WTC11 (cell line): ENCODE measurements around the gene MICAL3. TPM values are rescaled to one million over a fixed set of nuclear protein-coding genes. Genes with fewer than 3 reads are reported as not detected.

ENCODE experiments used
- ATAC-seq: fragments of 200-7000 bp; cut with Tn5 transposase; 2 replicates; pipeline ENCODE4 v1.10.0; 2021; ENCODE audit warnings: mild to moderate bottlenecking, moderate library complexity
- CTCF ChIA-PET: fragments of 300-600 bp; sonication (Branson Sonifier 250); formaldehyde crosslinking; loops from one replicate; lab custom pipeline; 2021; ENCODE audit warnings: antibody characterized with exemption; lab: Charles Lee
- POLR2A ChIA-PET: fragments of 350-600 bp; sonication (Branson Sonifier 250); formaldehyde crosslinking; loops from one replicate; lab custom pipeline; 2021; ENCODE audit warnings: antibody characterized with exemption; lab: Charles Lee
- DNase-seq: peaks from one replicate; pipeline ENCODE4 v3.0.0; 2021; ENCODE audit warnings: low spot score
- H3K27ac Mint-ChIP-seq: 2 replicates; pipeline ENCODE4 v1.8.0; 2021; ENCODE audit warnings: mixed read lengths
- H3K27me3 Mint-ChIP-seq: 2 replicates; pipeline ENCODE4 v1.8.0; 2021; ENCODE audit warnings: low read depth, mild to moderate bottlenecking, moderate library complexity, mixed read lengths
- H3K36me3 Mint-ChIP-seq: 2 replicates; pipeline ENCODE4 v1.8.0; 2021; ENCODE audit warnings: mixed read lengths
- H3K4me1 Mint-ChIP-seq: 2 replicates; pipeline ENCODE4 v1.8.0; 2022; ENCODE audit warnings: mixed read lengths
- H3K4me3 Mint-ChIP-seq: 2 replicates; pipeline ENCODE4 v1.8.0; 2021; ENCODE audit warnings: mild to moderate bottlenecking, moderate library complexity, mixed read lengths
- H3K9me3 Mint-ChIP-seq: 2 replicates; pipeline ENCODE4 v1.8.0; 2021; ENCODE audit warnings: mixed read lengths
- ATF1 ChIP-seq: sonication (generic); formaldehyde crosslinking; IDR thresholded peaks from 2 replicates; pipeline ENCODE4 v1.8.1; 2023; ENCODE audit warnings: mild to moderate bottlenecking, moderate library complexity, missing genetic modification reagents
- CREM ChIP-seq: sonication (generic); formaldehyde crosslinking; IDR thresholded peaks from 2 replicates; pipeline ENCODE4 v1.8.1; 2022; ENCODE audit warnings: mild to moderate bottlenecking, missing genetic modification reagents, moderate library complexity
- FOXP1 ChIP-seq: sonication (generic); formaldehyde crosslinking; IDR thresholded peaks from 2 replicates; pipeline ENCODE4 v1.8.0; 2022; ENCODE audit warnings: missing genetic modification reagents, mild to moderate bottlenecking, moderate library complexity, borderline replicate concordance
- GTF2I ChIP-seq: fragments of 250-450 bp; sonication (Bioruptor Pico); conservative IDR thresholded peaks from 2 replicates; pipeline ENCODE4 v1.4.0; 2021; ENCODE audit warnings: mild to moderate bottlenecking
- JAZF1 ChIP-seq: fragments of 250-450 bp; sonication (Bioruptor Pico); IDR thresholded peaks from 2 replicates; pipeline ENCODE4 v1.9.0; 2021; ENCODE audit warnings: moderate library complexity, mild to moderate bottlenecking, inconsistent platforms
- JUN ChIP-seq: sonication (generic); formaldehyde crosslinking; IDR thresholded peaks from 2 replicates; pipeline ENCODE4 v1.8.0; 2023; ENCODE audit warnings: mild to moderate bottlenecking, missing genetic modification reagents
- MYBL2 ChIP-seq: sonication (generic); formaldehyde crosslinking; IDR thresholded peaks from 2 replicates; pipeline ENCODE4 v1.8.1; 2023; ENCODE audit warnings: mild to moderate bottlenecking, moderate library complexity, missing genetic modification reagents
- NFE2L1 ChIP-seq: sonication (generic); formaldehyde crosslinking; IDR thresholded peaks from 2 replicates; pipeline ENCODE4 v1.8.1; 2023; ENCODE audit warnings: missing genetic modification reagents
- NR1H2 ChIP-seq: sonication (generic); formaldehyde crosslinking; IDR thresholded peaks from 2 replicates; pipeline ENCODE4 v1.9.0; 2021; ENCODE audit warnings: mild to moderate bottlenecking, moderate library complexity, missing genetic modification reagents
- NR3C1 ChIP-seq: sonication (generic); formaldehyde crosslinking; conservative IDR thresholded peaks from 2 replicates; pipeline ENCODE4 v1.8.1; 2023; ENCODE audit warnings: low read depth, mild to moderate bottlenecking, missing genetic modification reagents
- RELA ChIP-seq: sonication (generic); formaldehyde crosslinking; IDR thresholded peaks from 2 replicates; pipeline ENCODE4 v1.8.1; 2022; ENCODE audit warnings: missing genetic modification reagents, mild to moderate bottlenecking, borderline replicate concordance
- TP53 ChIP-seq: sonication (generic); formaldehyde crosslinking; IDR thresholded peaks from 2 replicates; pipeline ENCODE4 v1.8.1; 2023; ENCODE audit warnings: mild to moderate bottlenecking, missing genetic modification reagents
- ZNF121 ChIP-seq: sonication (generic); formaldehyde crosslinking; IDR thresholded peaks from 2 replicates; pipeline ENCODE4 v1.8.0; 2023; ENCODE audit warnings: missing genetic modification reagents
- ZNF263 ChIP-seq: sonication (generic); formaldehyde crosslinking; IDR thresholded peaks from 2 replicates; pipeline ENCODE4 v1.8.1; 2022; ENCODE audit warnings: low read depth, mild to moderate bottlenecking, moderate library complexity, missing genetic modification reagents
- ZNF317 ChIP-seq: sonication (generic); formaldehyde crosslinking; IDR thresholded peaks from 2 replicates; pipeline ENCODE4 v1.8.1; 2023; ENCODE audit warnings: low read depth, mild to moderate bottlenecking, moderate library complexity, missing genetic modification reagents, borderline replicate concordance
- total RNA-seq: library from RNA; stranded (reverse); gene quantifications from 3 replicates; pipeline ENCODE4 v1.2.3, GENCODE V29; 2021
- TF ChIP-seq, protein P1 (sequence below): fragments of 250-450 bp; sonication (Bioruptor Pico); IDR thresholded peaks from 2 replicates; pipeline ENCODE4 v1.9.0; 2021; ENCODE audit warnings: mild to moderate bottlenecking
- TF ChIP-seq, protein P2 (sequence below): sonication (generic); formaldehyde crosslinking; IDR thresholded peaks from 2 replicates; pipeline ENCODE4 v1.8.1; 2023; ENCODE audit warnings: mild to moderate bottlenecking, missing genetic modification reagents, moderate library complexity
- TF ChIP-seq, protein P3 (sequence below): fragments of 250-450 bp; sonication (Bioruptor Pico); IDR thresholded peaks from 2 replicates; pipeline ENCODE4 v1.8.0; 2021; ENCODE audit warnings: mild to moderate bottlenecking
- TF ChIP-seq, protein P4 (sequence below): sonication (generic); formaldehyde crosslinking; IDR thresholded peaks from 2 replicates; pipeline ENCODE4 v1.8.1; 2022; ENCODE audit warnings: missing genetic modification reagents, borderline replicate concordance
- TF ChIP-seq, protein P5 (sequence below): fragments of 250-450 bp; sonication (Bioruptor Pico); conservative IDR thresholded peaks from 2 replicates; pipeline ENCODE4 v1.9.0; 2021; ENCODE audit warnings: mild to moderate bottlenecking
- TF ChIP-seq, protein P6 (sequence below): sonication (generic); formaldehyde crosslinking; conservative IDR thresholded peaks from 2 replicates; pipeline ENCODE4 v1.8.1; 2022; ENCODE audit warnings: mild to moderate bottlenecking, missing genetic modification reagents
- TF ChIP-seq, protein P7 (sequence below): sonication (generic); formaldehyde crosslinking; IDR thresholded peaks from 2 replicates; pipeline ENCODE4 v1.8.0; 2022; ENCODE audit warnings: mild to moderate bottlenecking, missing genetic modification reagents

Gene MICAL3
- total RNA-seq, 1 experiment from 2014 or later = 41.2 TPM

DNA sequence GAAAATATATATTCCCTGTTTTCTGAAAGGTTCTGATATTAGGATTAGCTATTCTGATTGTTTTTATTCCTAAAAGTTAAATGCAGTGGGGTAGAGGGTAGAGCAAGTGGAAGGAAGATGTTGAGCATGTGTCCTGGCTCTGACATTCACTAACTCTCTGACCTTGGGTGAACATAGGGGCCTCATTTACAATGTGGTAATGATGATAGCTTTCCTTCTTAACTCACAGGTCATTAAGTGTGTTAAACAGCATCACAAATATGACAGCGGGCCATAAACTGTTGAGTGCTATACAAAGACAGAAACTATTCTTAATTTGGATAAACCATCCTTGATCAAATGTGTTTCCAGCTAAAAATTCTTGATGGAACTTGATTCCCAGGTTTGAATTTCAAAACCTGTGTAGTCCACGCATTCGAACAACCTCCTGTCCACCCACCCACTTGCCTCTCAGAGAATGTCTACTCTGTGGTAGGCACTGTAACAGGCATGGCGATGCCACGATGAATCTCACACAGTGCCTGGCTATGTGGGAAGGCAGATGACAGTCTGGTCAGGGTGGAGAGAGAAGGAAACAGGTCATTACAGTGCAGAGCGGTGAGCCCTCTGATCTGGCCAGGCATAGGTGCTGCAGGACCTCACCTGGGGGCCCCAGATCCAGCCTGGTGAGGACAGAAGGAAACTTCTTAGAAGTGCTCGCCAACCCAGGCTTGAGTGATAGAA, 34.2 kb upstream of the MICAL3 start (continued):
- TF ChIP-seq, protein P1, sequence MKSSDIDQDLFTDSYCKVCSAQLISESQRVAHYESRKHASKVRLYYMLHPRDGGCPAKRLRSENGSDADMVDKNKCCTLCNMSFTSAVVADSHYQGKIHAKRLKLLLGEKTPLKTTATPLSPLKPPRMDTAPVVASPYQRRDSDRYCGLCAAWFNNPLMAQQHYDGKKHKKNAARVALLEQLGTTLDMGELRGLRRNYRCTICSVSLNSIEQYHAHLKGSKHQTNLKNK (CRISPR knock-in tag) = no peak
- no peak for TF ChIP-seq MYBL2 (CRISPR knock-in tag)

DNA sequence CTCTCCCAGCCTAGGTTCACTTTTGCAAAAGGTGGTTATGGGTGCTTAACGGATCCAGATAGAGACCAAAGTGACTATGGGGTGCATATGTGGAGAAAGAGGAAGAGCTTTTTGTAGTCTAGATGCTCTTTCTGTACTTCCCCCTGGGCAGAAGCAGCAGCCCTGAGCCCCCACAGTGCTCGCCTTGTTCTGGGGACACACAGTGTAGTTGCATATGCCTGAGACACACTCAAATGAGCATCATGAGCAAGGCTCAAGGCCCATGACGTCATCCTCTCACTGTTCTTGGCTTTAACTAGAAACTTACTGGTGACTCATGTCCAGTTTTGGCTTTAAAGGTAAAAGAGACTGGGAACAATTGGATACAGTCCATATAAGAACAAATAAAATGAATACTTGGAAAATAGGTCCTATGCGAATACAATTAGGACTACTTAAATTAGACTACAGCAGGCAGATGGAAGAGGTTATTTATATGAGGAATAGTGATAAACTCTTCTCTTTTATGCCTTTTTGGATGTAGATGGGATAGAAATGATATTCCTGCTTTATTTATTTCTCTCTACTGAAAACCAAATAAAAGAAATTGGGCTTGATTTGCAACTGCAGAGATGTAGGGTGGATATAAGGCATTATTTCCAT, 33.3 kb upstream of the MICAL3 start:
- ChIA-PET CTCF (interaction anchor here (0.5 to 1.2 kb wide), 4 partner anchors 15 to 263 kb away, joined by 3 to 4 read pairs (median 4); partner anchors contain the start of gene USP18), POLR2A (interaction anchor here (0.6 kb wide), 1 partner anchor 202 kb away, joined by 3 read pairs; no protein-coding TSS in a partner anchor)
- Mint-ChIP-seq H3K36me3 (peaks cover 6% of the 10 kb centered on the region), H3K4me1 (no peaks in the 10 kb centered on the region), H3K4me3 (no peak overlapping the region), H3K9me3 (peaks cover 13% of the 10 kb centered on the region), H3K27me3 (no peaks in the 10 kb centered on the region; the same call in 1 of the 2 replicates), H3K27ac (no peak overlapping the region)
- TF ChIP-seq ATF1 (CRISPR knock-in tag) = no peak
- no peak for DNase-seq
- no peak for ATAC-seq

DNA sequence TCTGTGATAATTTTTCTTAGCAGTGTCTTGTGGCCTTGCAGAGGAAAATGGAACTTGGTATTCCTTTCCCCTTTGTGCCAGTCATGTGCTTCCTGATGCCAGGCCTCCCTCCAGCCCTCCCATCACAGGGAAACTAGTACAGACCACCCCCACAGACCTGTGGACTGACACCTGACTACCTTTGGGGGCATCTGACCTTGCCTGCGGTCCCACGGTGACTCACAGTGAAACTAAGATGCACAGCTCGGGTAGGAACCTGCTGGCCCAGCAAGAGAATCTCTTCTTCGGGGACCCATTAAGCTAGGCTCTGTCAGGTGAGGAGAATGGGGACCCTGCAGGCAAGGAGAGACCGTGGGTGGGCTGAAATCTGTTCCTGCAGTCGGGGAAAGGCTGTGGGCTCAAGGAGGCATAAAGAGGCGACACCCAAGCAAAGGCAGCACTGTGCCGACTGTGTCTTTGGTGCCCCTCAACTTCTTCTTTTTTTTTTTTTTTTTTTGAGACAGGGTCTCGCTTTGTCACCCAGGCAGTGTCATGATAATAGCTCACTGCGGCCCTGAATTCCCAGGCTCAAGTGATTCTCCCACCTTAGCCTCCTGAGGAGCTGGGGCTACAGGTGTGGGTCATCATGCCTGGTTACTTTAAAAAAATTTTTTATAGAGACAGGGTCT, 32.6 kb upstream of the MICAL3 start:
- Mint-ChIP-seq H3K9me3 (peaks cover 17% of the 10 kb centered on the region), H3K4me1 (no peaks in the 10 kb centered on the region), H3K27ac (no peak overlapping the region), H3K27me3 (no peaks in the 10 kb centered on the region; the same call in 1 of the 2 replicates), H3K4me3 (no peak overlapping the region), H3K36me3 (peaks cover 6% of the 10 kb centered on the region)
- DNase-seq (no peak), ATAC-seq (no peak)
- CTCF ChIA-PET = interaction anchor here (0.5 to 1.2 kb wide), 4 partner anchors 16 to 263 kb away, joined by 3 to 4 read pairs (median 4); partner anchors contain the start of gene USP18
- TF ChIP-seq, protein P2, sequence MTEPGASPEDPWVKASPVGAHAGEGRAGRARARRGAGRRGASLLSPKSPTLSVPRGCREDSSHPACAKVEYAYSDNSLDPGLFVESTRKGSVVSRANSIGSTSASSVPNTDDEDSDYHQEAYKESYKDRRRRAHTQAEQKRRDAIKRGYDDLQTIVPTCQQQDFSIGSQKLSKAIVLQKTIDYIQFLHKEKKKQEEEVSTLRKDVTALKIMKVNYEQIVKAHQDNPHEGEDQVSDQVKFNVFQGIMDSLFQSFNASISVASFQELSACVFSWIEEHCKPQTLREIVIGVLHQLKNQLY (CRISPR knock-in tag) = no peak
- TF ChIP-seq NR3C1 (CRISPR knock-in tag) (no peak), RELA (CRISPR knock-in tag) (no peak), TP53 (CRISPR knock-in tag) (no peak), JAZF1 (CRISPR knock-in tag) (no peak), GTF2I (CRISPR knock-in tag) (no peak), NFE2L1 (CRISPR knock-in tag) (no peak), ZNF121 (CRISPR knock-in tag) (no peak), ZNF317 (CRISPR knock-in tag) (no peak), NR1H2 (CRISPR knock-in tag) (no peak), JUN (CRISPR knock-in tag) (no peak), FOXP1 (no peak), ZNF263 (CRISPR knock-in tag) (no peak), CREM (CRISPR knock-in tag) (no peak)
- TF ChIP-seq, protein P3, sequence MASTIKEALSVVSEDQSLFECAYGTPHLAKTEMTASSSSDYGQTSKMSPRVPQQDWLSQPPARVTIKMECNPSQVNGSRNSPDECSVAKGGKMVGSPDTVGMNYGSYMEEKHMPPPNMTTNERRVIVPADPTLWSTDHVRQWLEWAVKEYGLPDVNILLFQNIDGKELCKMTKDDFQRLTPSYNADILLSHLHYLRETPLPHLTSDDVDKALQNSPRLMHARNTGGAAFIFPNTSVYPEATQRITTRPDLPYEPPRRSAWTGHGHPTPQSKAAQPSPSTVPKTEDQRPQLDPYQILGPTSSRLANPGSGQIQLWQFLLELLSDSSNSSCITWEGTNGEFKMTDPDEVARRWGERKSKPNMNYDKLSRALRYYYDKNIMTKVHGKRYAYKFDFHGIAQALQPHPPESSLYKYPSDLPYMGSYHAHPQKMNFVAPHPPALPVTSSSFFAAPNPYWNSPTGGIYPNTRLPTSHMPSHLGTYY (CRISPR knock-in tag) = no peak
- TF ChIP-seq, protein P4, sequence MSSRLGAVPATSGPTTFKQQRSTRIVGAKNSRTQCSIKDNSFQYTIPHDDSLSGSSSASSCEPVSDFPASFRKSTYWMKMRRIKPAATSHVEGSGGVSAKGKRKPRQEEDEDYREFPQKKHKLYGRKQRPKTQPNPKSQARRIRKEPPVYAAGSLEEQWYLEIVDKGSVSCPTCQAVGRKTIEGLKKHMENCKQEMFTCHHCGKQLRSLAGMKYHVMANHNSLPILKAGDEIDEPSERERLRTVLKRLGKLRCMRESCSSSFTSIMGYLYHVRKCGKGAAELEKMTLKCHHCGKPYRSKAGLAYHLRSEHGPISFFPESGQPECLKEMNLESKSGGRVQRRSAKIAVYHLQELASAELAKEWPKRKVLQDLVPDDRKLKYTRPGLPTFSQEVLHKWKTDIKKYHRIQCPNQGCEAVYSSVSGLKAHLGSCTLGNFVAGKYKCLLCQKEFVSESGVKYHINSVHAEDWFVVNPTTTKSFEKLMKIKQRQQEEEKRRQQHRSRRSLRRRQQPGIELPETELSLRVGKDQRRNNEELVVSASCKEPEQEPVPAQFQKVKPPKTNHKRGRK (CRISPR knock-in tag) = no peak
- TF ChIP-seq, protein P5, sequence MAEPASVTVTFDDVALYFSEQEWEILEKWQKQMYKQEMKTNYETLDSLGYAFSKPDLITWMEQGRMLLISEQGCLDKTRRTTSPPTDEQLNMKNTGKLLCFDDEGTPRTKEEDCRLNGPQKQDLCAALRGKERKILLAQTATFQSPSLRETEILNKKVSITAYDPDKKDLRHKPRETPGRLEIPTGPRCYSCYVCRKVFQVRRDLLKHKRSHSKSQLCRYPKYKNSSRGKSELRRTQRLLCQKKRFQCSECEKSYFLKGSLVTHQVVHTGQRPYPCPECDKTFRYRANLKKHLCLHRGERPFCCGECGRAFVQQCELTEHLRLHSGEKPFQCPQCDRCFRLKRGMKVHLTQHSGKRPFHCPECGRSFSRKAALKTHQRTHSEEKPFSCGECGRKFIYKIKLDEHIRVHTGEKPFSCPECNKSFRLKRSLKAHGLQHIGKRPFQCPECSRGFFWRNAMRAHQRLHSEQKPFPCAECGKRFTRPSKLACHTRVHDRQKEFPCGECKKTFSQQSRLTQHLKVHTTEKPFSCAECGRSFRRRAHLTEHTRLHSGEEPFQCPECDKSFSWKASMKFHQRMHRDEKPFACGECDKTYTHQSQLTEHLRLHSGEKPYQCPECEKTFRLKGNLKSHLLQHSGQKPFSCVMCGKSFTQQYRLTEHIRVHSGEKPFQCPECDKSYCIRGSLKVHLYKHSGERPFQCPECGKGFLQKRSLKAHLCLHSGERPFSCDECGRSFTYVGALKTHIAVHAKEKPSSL (CRISPR knock-in tag) = no peak
- TF ChIP-seq, protein P6, sequence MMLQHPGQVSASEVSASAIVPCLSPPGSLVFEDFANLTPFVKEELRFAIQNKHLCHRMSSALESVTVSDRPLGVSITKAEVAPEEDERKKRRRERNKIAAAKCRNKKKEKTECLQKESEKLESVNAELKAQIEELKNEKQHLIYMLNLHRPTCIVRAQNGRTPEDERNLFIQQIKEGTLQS (CRISPR knock-in tag) = no peak
- TF ChIP-seq, protein P7, sequence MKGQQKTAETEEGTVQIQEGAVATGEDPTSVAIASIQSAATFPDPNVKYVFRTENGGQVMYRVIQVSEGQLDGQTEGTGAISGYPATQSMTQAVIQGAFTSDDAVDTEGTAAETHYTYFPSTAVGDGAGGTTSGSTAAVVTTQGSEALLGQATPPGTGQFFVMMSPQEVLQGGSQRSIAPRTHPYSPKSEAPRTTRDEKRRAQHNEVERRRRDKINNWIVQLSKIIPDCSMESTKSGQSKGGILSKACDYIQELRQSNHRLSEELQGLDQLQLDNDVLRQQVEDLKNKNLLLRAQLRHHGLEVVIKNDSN (CRISPR knock-in tag) = no peak
- POLR2A ChIA-PET = no interaction called here
